PC-3 (cell line): ENCODE results near the gene JAK2. TPM values are rescaled to one million over a fixed set of nuclear protein-coding genes. Genes with fewer than 3 reads are reported as not detected.

Experiments used
- ATAC-seq: fragments of 200-7000 bp; cut with Tn5 transposase; 2 replicates; pipeline ENCODE4 v1.9.1; 2020; ENCODE audit warnings: mild to moderate bottlenecking, moderate library complexity
- BruUV-seq: library from RNA; stranded (reverse); fragments of 400-500 nt; replicated peaks from 2 replicates; lab custom pipeline; 2021; lab: Mats Ljungman, UMichigan
- CTCF ChIA-PET: fragments of 300-600 bp; sonication (Branson Sonifier 250); formaldehyde crosslinking; loops from one replicate; lab custom pipeline; 2022; ENCODE audit warnings: antibody characterized with exemption; lab: Charles Lee
- POLR2A ChIA-PET: fragments of 300-600 bp; sonication (Branson Sonifier 250); formaldehyde crosslinking; loops from one replicate; lab custom pipeline; 2022; ENCODE audit warnings: antibody characterized with exemption; ENCODE audit not compliant: unreplicated experiment; lab: Charles Lee
- DNase-seq: peaks from one replicate; pipeline ENCODE4 v3.0.0-alpha.2; 2015
- H2AFZ ChIP-seq: fragments of 300-600 bp; sonication (generic); 2 replicates; pipeline ENCODE4 v1.6.0; 2016; ENCODE audit warnings: antibody characterized with exemption, low read length
- H3F3A ChIP-seq: fragments of 300-600 bp; sonication (generic); one replicate; pipeline ENCODE4 v1.6.0; 2017; ENCODE audit warnings: antibody characterized with exemption, low read length, control low read depth, mild to moderate bottlenecking; ENCODE audit not compliant: unreplicated experiment
- H3K27ac ChIP-seq: fragments of 300-600 bp; sonication (generic); 2 replicates; pipeline ENCODE4 v1.5.1; 2016; ENCODE audit warnings: mild to moderate bottlenecking, low read length
- H3K27me3 ChIP-seq: fragments of 300-600 bp; sonication (generic); 2 replicates; pipeline ENCODE4 v1.6.1; 2016; ENCODE audit warnings: low read length, mixed read lengths
- H3K36me3 ChIP-seq: fragments of 300-600 bp; sonication (generic); 2 replicates; pipeline ENCODE4 v1.6.1; 2016; ENCODE audit warnings: low read depth, mixed run types, low read length, mixed read lengths
- H3K4me1 ChIP-seq: fragments of 300-600 bp; sonication (generic); 2 replicates; pipeline ENCODE4 v1.5.1; 2016; ENCODE audit warnings: low read length; ENCODE audit not compliant: insufficient read depth
- H3K4me2 ChIP-seq: fragments of 300-600 bp; sonication (generic); 2 replicates; pipeline ENCODE4 v1.6.0; 2016; ENCODE audit warnings: low read length
- H3K4me3 ChIP-seq: fragments of 300-600 bp; sonication (generic); 2 replicates; pipeline ENCODE4 v1.5.1; 2016; ENCODE audit warnings: mild to moderate bottlenecking, low read length, mixed read lengths
- H3K79me2 ChIP-seq: fragments of 300-600 bp; sonication (generic); 2 replicates; pipeline ENCODE4 v1.6.1; 2017; ENCODE audit warnings: low read length, mixed read lengths
- H3K9ac ChIP-seq: fragments of 300-600 bp; sonication (generic); 2 replicates; pipeline ENCODE4 v1.6.0; 2016; ENCODE audit warnings: mild to moderate bottlenecking, low read length
- H3K9me2 ChIP-seq: fragments of 300-600 bp; sonication (generic); replicated peaks from 2 replicates; pipeline ENCODE4 v1.6.1; 2016; ENCODE audit warnings: mixed run types, low read length, mixed read lengths
- H3K9me3 ChIP-seq: fragments of 300-600 bp; sonication (generic); 2 replicates; pipeline ENCODE4 v1.6.1; 2016; ENCODE audit warnings: low read length, mixed read lengths
- H4K20me1 ChIP-seq: fragments of 300-600 bp; sonication (generic); 2 replicates; pipeline ENCODE4 v1.6.1; 2016; ENCODE audit warnings: low read length, mixed read lengths
- CTCF ChIP-seq: fragments of 300-600 bp; sonication (generic); conservative IDR thresholded peaks from 2 replicates; pipeline ENCODE4 v1.5.1; 2017; ENCODE audit warnings: antibody characterized with exemption, low read depth, mild to moderate bottlenecking, low read length
- EZH2 ChIP-seq: fragments of 300-600 bp; sonication (generic); IDR thresholded peaks from one replicate; pipeline ENCODE4 v1.6.1; 2017; ENCODE audit warnings: antibody characterized with exemption, mild to moderate bottlenecking, low read length; ENCODE audit not compliant: unreplicated experiment
- EZH2phosphoT487 ChIP-seq: fragments of 300-600 bp; sonication (generic); IDR thresholded peaks from 2 replicates; pipeline ENCODE4 v1.6.1; 2018; ENCODE audit warnings: mild to moderate bottlenecking, antibody characterized with exemption, low read length, borderline replicate concordance
- intact Hi-C: fragments of 100-400 bp; cut with micrococcal nuclease; formaldehyde crosslinking; loops from 2 replicates; pipeline ENCODE4 v1.9.0; 2023
- total RNA-seq: library from RNA; depleted of rRNA; stranded (reverse); fragments of >200 nt; gene quantifications from 2 replicates; pipeline ENCODE4 v1.2.3, GENCODE V29; 2014

Gene JAK2
- total RNA-seq, 1 experiment from 2014 or later = 11.2 TPM

DNA sequence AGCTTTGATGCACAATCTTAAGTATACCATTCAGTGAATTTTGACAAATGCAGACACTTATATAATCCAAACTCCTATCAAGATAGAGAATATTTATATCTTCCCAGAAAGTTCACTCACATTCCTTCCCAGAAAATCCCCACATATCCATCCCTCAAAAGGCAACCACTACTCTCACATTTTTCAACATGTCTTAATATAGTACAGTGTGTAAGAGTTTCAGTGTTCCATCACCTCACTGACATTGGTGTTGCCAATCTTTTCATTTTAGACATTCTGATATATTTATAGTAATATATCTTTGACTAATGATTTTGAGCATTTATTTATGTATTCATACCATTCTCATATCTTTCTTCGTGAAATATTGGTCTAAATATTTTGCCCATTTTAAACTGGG, 38.1 kb upstream of the JAK2 start:
- Histone ChIP-seq H3K79me2 (no peaks in the 10 kb centered on the region), H3K4me2 (no peak overlapping the region), H2AFZ (no peak overlapping the region), H4K20me1 (no peaks in the 10 kb centered on the region), H3K9me2 (no peaks in the 10 kb centered on the region), H3F3A (no peaks in the 10 kb centered on the region), H3K36me3 (no peaks in the 10 kb centered on the region), H3K9me3 (no peaks in the 10 kb centered on the region), H3K27ac (no peak overlapping the region), H3K27me3 (no peaks in the 10 kb centered on the region), H3K9ac (no peak overlapping the region), H3K4me3 (no peak overlapping the region), H3K4me1 (no peaks in the 10 kb centered on the region)
- POLR2A ChIA-PET = no interaction called here
- intact Hi-C loops = no loop called here
- CTCF ChIA-PET = no interaction called here
- DNase-seq = no peak
- TF ChIP-seq EZH2 (no peak), CTCF (no peak), EZH2phosphoT487 (no peak)
- BruUV-seq = no TSS peak
- no peak for ATAC-seq

DNA sequence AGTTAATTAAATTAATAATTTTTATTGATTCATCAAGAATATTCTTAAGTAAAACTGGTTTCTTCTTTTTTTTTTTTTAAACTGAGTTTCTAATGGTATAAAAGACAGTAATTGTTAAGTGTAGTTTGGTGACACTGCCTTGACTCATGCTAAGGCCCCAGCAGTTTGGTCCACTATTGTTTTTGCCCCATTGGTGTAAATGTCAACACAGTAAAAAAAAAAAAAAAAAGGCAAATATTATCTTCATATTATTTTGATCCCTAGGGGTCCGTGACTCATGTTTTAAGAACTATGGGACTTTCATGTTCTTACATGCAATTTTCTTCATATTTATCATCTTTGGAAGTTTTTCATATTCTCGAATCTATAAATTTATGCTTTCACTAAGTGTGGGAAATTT, 29.2 kb upstream of the JAK2 start:
- Histone ChIP-seq H3K79me2 (no peaks in the 10 kb centered on the region), H4K20me1 (no peaks in the 10 kb centered on the region), H2AFZ (no peak overlapping the region), H3K27me3 (no peaks in the 10 kb centered on the region), H3K9me2 (no peaks in the 10 kb centered on the region), H3K4me2 (peak overlapping the region; percentile 59), H3F3A (peaks cover 3% of the 10 kb centered on the region), H3K9me3 (no peaks in the 10 kb centered on the region), H3K4me3 (no peak overlapping the region), H3K9ac (no peak overlapping the region), H3K4me1 (peaks cover 11% of the 10 kb centered on the region), H3K27ac (peak overlapping the region; percentile 55), H3K36me3 (no peaks in the 10 kb centered on the region)
- CTCF ChIA-PET = no interaction called here
- intact Hi-C loops = no loop called here
- ATAC-seq = peak; percentile 95
- POLR2A ChIA-PET = no interaction called here
- BruUV-seq = no TSS peak
- TF ChIP-seq EZH2 = no peak
- TF ChIP-seq EZH2phosphoT487 = no peak
- no peak for TF ChIP-seq CTCF
- peak; percentile 72 for DNase-seq

DNA sequence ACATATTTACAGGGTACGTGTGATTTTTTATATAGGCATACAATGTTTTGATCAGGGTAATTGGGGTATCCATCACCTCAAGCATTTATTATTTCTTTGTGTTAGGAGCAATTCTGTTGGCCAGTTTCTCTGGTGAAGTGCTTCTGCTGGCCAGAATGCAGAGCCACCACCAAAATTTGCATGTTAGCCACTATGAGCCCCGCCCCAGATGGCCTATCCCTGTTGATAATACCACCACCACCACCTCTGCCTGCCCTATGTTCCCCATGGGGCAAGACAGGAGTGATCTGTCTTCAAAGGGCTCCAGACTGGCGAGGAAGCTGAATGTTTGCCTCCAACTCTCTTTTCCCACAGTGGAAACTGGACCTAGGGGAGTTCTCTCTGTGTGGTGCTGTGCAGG, 26.0 kb upstream of the JAK2 start:
- Histone ChIP-seq H2AFZ (no peak overlapping the region), H4K20me1 (no peaks in the 10 kb centered on the region), H3K27ac (no peak overlapping the region), H3K4me1 (peaks cover 11% of the 10 kb centered on the region), H3K27me3 (no peaks in the 10 kb centered on the region), H3K9me2 (no peaks in the 10 kb centered on the region), H3K4me2 (no peak overlapping the region), H3K9me3 (no peaks in the 10 kb centered on the region), H3K79me2 (no peaks in the 10 kb centered on the region), H3F3A (peaks cover 3% of the 10 kb centered on the region), H3K36me3 (no peaks in the 10 kb centered on the region), H3K9ac (no peak overlapping the region), H3K4me3 (no peak overlapping the region)
- no TSS peak for BruUV-seq
- ChIA-PET CTCF (no interaction called here), POLR2A (no interaction called here)
- intact Hi-C loops = no loop called here
- ATAC-seq (no peak), DNase-seq (no peak)
- no peak for TF ChIP-seq CTCF
- TF ChIP-seq EZH2phosphoT487 = no peak
- TF ChIP-seq EZH2 = no peak
